Measurements from ENCODE around the gene SPACDR.
A peak's percentile ranks its signal among the peaks of the same experiment; 100 is the strongest.
"Not testable (repeated sequence)": the region's sequence is repeated elsewhere in the genome, so short reads cannot be mapped to it uniquely, and the experiment has no call there.

The SPACDR gene

GRCh38 chr7:100504031-100504430 lies 40.0 kb upstream of the SPACDR start:
- H3K4me3 ChIP-seq (ENCODE audit: control insufficient read depth in 1 of 7, extremely low read depth in 1 of 7, insufficient read depth in 4 of 7, low read depth in 2 of 7, low read length in 6 of 7); H3K27me3 ChIP-seq (replicated peaks in 2 of 5; ENCODE audit: control insufficient read depth in 4 of 5, insufficient read depth in 5 of 5, low read length in 4 of 5); H3K36me3 ChIP-seq (ENCODE audit: control insufficient read depth in 4 of 4, insufficient read depth in 4 of 4, low read length in 3 of 4); H3K4me1 ChIP-seq (ENCODE audit: control extremely low read depth in 1 of 4, control insufficient read depth in 4 of 4, insufficient read depth in 4 of 4, low read length in 3 of 4); DNase-seq; POLR2A ChIA-PET; H3K9me3 ChIP-seq (ENCODE audit: control extremely low read depth in 1 of 5, control insufficient read depth in 4 of 5, insufficient read depth in 2 of 5, low read depth in 1 of 5, low read length in 4 of 5); CTCF ChIA-PET; H3K27ac ChIP-seq (ENCODE audit: insufficient read depth in 1 of 2, low read depth in 1 of 2, low read length in 2 of 2, poor library complexity in 1 of 2, severe bottlenecking in 2 of 2): not testable (repeated sequence)
- 100% methylated on average over 2 of the region's 3 CpGs for WGBS (ENCODE audit: insufficient coverage)

DNA sequence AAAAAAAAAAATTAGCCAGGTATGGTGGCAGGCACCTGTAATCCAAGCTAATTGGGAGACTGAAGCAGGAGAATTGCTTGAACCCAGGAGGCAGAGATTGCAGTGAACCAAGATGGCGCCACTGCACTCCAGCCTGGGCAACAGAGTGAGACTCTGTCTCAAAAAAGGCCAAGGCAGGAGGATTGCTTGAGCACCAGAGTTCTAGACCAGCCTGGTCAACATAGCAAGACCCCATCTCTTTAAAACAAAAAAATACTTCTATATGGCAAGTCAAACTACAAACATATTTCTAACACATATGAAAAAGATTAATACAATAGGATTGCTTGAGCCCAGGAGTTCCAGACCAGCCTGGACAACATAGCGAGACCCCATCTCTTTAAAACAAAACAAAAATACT lies 36.7 kb upstream of the SPACDR start:
- CTCF ChIA-PET = interaction anchor here (1.0 kb wide), 1 partner anchor 59 kb away, joined by 3 read pairs; no protein-coding TSS in a partner anchor
- DNase-seq; H3K36me3 ChIP-seq (ENCODE audit: control insufficient read depth in 4 of 4, insufficient read depth in 4 of 4, low read length in 3 of 4); H3K4me3 ChIP-seq (ENCODE audit: control insufficient read depth in 1 of 7, extremely low read depth in 1 of 7, insufficient read depth in 4 of 7, low read depth in 2 of 7, low read length in 6 of 7); H3K4me1 ChIP-seq (ENCODE audit: control extremely low read depth in 1 of 4, control insufficient read depth in 4 of 4, insufficient read depth in 4 of 4, low read length in 3 of 4); H3K27me3 ChIP-seq (replicated peaks in 2 of 5; ENCODE audit: control insufficient read depth in 4 of 5, insufficient read depth in 5 of 5, low read length in 4 of 5); H3K27ac ChIP-seq (ENCODE audit: insufficient read depth in 1 of 2, low read depth in 1 of 2, low read length in 2 of 2, poor library complexity in 1 of 2, severe bottlenecking in 2 of 2); POLR2A ChIA-PET; H3K9me3 ChIP-seq (ENCODE audit: control extremely low read depth in 1 of 5, control insufficient read depth in 4 of 5, insufficient read depth in 2 of 5, low read depth in 1 of 5, low read length in 4 of 5): not testable (repeated sequence)
- WGBS (ENCODE audit: insufficient coverage) = no CpG with 5 or more reads among the region's 2 CpGs

DNA sequence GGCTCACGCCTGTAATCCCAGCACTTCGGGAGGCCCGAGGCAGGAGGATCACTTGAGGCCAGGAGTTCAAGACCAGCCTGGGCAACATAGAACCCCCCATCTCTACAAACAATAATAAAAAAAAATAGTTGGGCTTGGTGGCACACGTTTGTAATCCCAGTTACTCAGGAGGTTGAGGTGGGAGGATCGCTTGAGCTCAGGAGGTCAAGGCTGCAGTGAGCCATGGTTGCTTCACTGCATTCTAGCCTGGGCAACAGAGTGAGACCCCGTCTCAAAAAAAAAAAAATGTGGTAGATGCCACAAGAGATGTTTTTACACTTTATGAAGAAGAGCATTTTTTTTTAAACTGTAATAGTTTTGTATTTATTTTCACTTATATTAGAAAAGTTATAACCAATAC lies 32.4 kb upstream of the SPACDR start:
- 94% methylated on average over 2 of the region's 6 CpGs for WGBS (ENCODE audit: insufficient coverage)
- no peak overlapping the region for H3K4me3 ChIP-seq (ENCODE audit: control insufficient read depth in 1 of 7, extremely low read depth in 1 of 7, insufficient read depth in 4 of 7, low read depth in 2 of 7, low read length in 6 of 7)
- POLR2A ChIA-PET = no interaction called here
- peaks cover 0 to 12% (median 7%) of the 10 kb centered on the region in 4 experiments for H3K4me1 ChIP-seq (ENCODE audit: control extremely low read depth in 1 of 4, control insufficient read depth in 4 of 4, insufficient read depth in 4 of 4, low read length in 3 of 4)
- no peak for DNase-seq
- no peak overlapping the region for H3K27ac ChIP-seq (ENCODE audit: insufficient read depth in 1 of 2, low read depth in 1 of 2, low read length in 2 of 2, poor library complexity in 1 of 2, severe bottlenecking in 2 of 2)
- no peaks in the 10 kb centered on the region for H3K36me3 ChIP-seq (ENCODE audit: control insufficient read depth in 4 of 4, insufficient read depth in 4 of 4, low read length in 3 of 4)
- H3K27me3 ChIP-seq (replicated peaks in 2 of 5; ENCODE audit: control insufficient read depth in 4 of 5, insufficient read depth in 5 of 5, low read length in 4 of 5) = peaks cover 0 to 4% (median 0%) of the 10 kb centered on the region in 5 experiments
- CTCF ChIA-PET = interaction anchor here (1.0 to 3.5 kb wide), 5 partner anchors 9 to 103 kb away, joined by 3 to 17 read pairs (median 6); no protein-coding TSS in a partner anchor
- no peaks in the 10 kb centered on the region for H3K9me3 ChIP-seq (ENCODE audit: control extremely low read depth in 1 of 5, control insufficient read depth in 4 of 5, insufficient read depth in 2 of 5, low read depth in 1 of 5, low read length in 4 of 5)

DNA sequence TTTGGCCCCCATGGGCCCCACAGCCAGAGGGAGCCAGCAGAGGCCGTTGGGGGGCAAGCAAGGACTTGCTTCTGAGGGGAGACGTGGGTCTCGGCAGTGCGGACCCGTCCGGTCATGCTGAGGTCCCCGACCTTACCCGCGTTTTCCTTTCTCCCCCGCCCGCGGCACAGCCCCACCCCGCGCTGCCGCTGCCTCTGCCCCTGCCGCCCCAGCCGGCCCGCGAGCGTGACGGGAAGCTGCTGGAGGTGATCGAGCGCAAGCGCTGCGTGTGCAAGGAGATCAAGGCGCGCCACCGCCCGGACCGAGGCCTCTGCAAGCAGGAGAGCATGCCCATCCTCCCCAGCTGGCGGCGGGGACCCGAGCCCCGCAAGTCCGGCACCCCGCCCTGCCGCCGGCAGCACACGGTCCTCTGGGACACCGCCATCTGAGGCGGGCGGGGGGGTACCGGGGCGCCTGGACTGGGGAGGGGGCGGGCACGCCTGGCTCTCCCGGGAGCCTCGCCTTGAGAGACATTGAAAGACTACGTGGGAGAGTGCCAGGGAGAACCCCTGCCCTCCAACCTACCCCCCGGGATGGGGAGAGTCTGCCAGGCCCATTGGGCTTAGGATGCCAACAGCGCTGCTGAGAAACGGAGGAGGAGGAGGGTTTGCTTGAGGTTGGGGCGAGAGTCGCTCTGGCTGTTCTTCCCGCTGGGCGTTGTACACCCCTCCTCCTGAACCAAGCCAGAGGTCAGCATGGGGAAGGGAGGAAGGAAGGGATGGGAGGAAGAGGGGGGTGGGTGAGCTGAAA lies 29.6 kb upstream of the SPACDR start:
- Histone ChIP-seq H3K9me3 (ENCODE audit: control extremely low read depth in 1 of 5, control insufficient read depth in 4 of 5, insufficient read depth in 2 of 5, low read depth in 1 of 5, low read length in 4 of 5) (no peaks in the 10 kb centered on the region), H3K27me3 (replicated peaks in 2 of 5; ENCODE audit: control insufficient read depth in 4 of 5, insufficient read depth in 5 of 5, low read length in 4 of 5) (peaks cover 0 to 3% (median 0%) of the 10 kb centered on the region in 5 experiments), H3K4me3 (ENCODE audit: control insufficient read depth in 1 of 7, extremely low read depth in 1 of 7, insufficient read depth in 4 of 7, low read depth in 2 of 7, low read length in 6 of 7) (peak overlapping the region in 6 of 7 experiments; percentile 31 to 73 (median 49)), H3K27ac (ENCODE audit: insufficient read depth in 1 of 2, low read depth in 1 of 2, low read length in 2 of 2, poor library complexity in 1 of 2, severe bottlenecking in 2 of 2) (no peak overlapping the region), H3K4me1 (ENCODE audit: control extremely low read depth in 1 of 4, control insufficient read depth in 4 of 4, insufficient read depth in 4 of 4, low read length in 3 of 4) (peaks cover 0 to 12% (median 7%) of the 10 kb centered on the region in 4 experiments), H3K36me3 (ENCODE audit: control insufficient read depth in 4 of 4, insufficient read depth in 4 of 4, low read length in 3 of 4) (no peaks in the 10 kb centered on the region)
- ChIA-PET POLR2A (interaction anchor here (0.6 kb wide), 1 partner anchor 197 kb away, joined by 5 read pairs; no protein-coding TSS in a partner anchor), CTCF (interaction anchor here (1.0 to 1.9 kb wide), 6 partner anchors 11 to 198 kb away, joined by 4 to 6 read pairs (median 4); no protein-coding TSS in a partner anchor)
- WGBS (ENCODE audit: insufficient coverage) = 1% methylated on average over 41 of the region's 56 CpGs
- peak in 2 of 3 donors; percentile 61 to 72 for DNase-seq

GRCh38 chr7:100492738-100493475 lies 28.8 kb upstream of the SPACDR start:
- peaks cover 0 to 12% (median 7%) of the 10 kb centered on the region in 4 experiments for H3K4me1 ChIP-seq (ENCODE audit: control extremely low read depth in 1 of 4, control insufficient read depth in 4 of 4, insufficient read depth in 4 of 4, low read length in 3 of 4)
- no peak for DNase-seq
- H3K4me3 ChIP-seq (ENCODE audit: control insufficient read depth in 1 of 7, extremely low read depth in 1 of 7, insufficient read depth in 4 of 7, low read depth in 2 of 7, low read length in 6 of 7) = peak overlapping the region in 6 of 7 experiments; percentile 19 to 73 (median 49)
- no peaks in the 10 kb centered on the region for H3K36me3 ChIP-seq (ENCODE audit: control insufficient read depth in 4 of 4, insufficient read depth in 4 of 4, low read length in 3 of 4)
- 89% methylated on average over 1 of the region's 5 CpGs for WGBS (ENCODE audit: insufficient coverage)
- H3K27ac ChIP-seq (ENCODE audit: insufficient read depth in 1 of 2, low read depth in 1 of 2, low read length in 2 of 2, poor library complexity in 1 of 2, severe bottlenecking in 2 of 2) = no peak overlapping the region
- CTCF ChIA-PET = interaction anchor here (1.0 to 1.5 kb wide), 5 partner anchors 10 to 72 kb away, joined by 4 to 6 read pairs (median 4); no protein-coding TSS in a partner anchor
- no peaks in the 10 kb centered on the region for H3K9me3 ChIP-seq (ENCODE audit: control extremely low read depth in 1 of 5, control insufficient read depth in 4 of 5, insufficient read depth in 2 of 5, low read depth in 1 of 5, low read length in 4 of 5)
- POLR2A ChIA-PET = interaction anchor here (0.6 kb wide), 1 partner anchor 198 kb away, joined by 5 read pairs; no protein-coding TSS in a partner anchor
- H3K27me3 ChIP-seq (replicated peaks in 2 of 5; ENCODE audit: control insufficient read depth in 4 of 5, insufficient read depth in 5 of 5, low read length in 4 of 5) = peaks cover 0 to 3% (median 0%) of the 10 kb centered on the region in 5 experiments

- WGBS (ENCODE audit: insufficient coverage) = 98% methylated on average over 5 of the region's 5 CpGs
- POLR2A ChIA-PET = no interaction called here
These were observed 27.1 kb upstream of the SPACDR start for GRCh38 chr7:100491192-100491578.

More at GRCh38 chr7:100491192-100491578, 27.1 kb upstream of the SPACDR start:
- Histone ChIP-seq H3K4me1 (ENCODE audit: control extremely low read depth in 1 of 4, control insufficient read depth in 4 of 4, insufficient read depth in 4 of 4, low read length in 3 of 4) (peaks cover 0 to 12% (median 7%) of the 10 kb centered on the region in 4 experiments), H3K27ac (ENCODE audit: insufficient read depth in 1 of 2, low read depth in 1 of 2, low read length in 2 of 2, poor library complexity in 1 of 2, severe bottlenecking in 2 of 2) (no peak overlapping the region), H3K27me3 (replicated peaks in 2 of 5; ENCODE audit: control insufficient read depth in 4 of 5, insufficient read depth in 5 of 5, low read length in 4 of 5) (peaks cover 0 to 3% (median 0%) of the 10 kb centered on the region in 5 experiments), H3K4me3 (ENCODE audit: control insufficient read depth in 1 of 7, extremely low read depth in 1 of 7, insufficient read depth in 4 of 7, low read depth in 2 of 7, low read length in 6 of 7) (no peak overlapping the region), H3K36me3 (ENCODE audit: control insufficient read depth in 4 of 4, insufficient read depth in 4 of 4, low read length in 3 of 4) (no peaks in the 10 kb centered on the region), H3K9me3 (ENCODE audit: control extremely low read depth in 1 of 5, control insufficient read depth in 4 of 5, insufficient read depth in 2 of 5, low read depth in 1 of 5, low read length in 4 of 5) (no peaks in the 10 kb centered on the region)
- CTCF ChIA-PET = no interaction called here
- DNase-seq = no peak

Data from common myeloid progenitor, CD34-positive (primary cell).